WTC11 (cell line): Measurements from ENCODE around the gene TNPO3. TPM values are rescaled to one million over a fixed set of nuclear protein-coding genes. Genes with fewer than 3 reads are reported as not detected.
A peak's percentile ranks its signal among the peaks of the same experiment; 100 is the strongest.
"Not testable (repeated sequence)": the region's sequence is repeated elsewhere in the genome, so short reads cannot be mapped to it uniquely, and the experiment has no call there.

Experiments
- ATAC-seq: fragments of 200-7000 bp; cut with Tn5 transposase; 2 replicates; pipeline ENCODE4 v1.10.0; 2021; ENCODE audit warnings: mild to moderate bottlenecking, moderate library complexity
- CTCF ChIA-PET: fragments of 300-600 bp; sonication (Branson Sonifier 250); formaldehyde crosslinking; loops from one replicate; lab custom pipeline; 2021; ENCODE audit warnings: antibody characterized with exemption; lab: Charles Lee
- POLR2A ChIA-PET: fragments of 350-600 bp; sonication (Branson Sonifier 250); formaldehyde crosslinking; loops from one replicate; lab custom pipeline; 2021; ENCODE audit warnings: antibody characterized with exemption; lab: Charles Lee
- DNase-seq: peaks from one replicate; pipeline ENCODE4 v3.0.0; 2021; ENCODE audit warnings: low spot score
- H3K27ac Mint-ChIP-seq: 2 replicates; pipeline ENCODE4 v1.8.0; 2021; ENCODE audit warnings: mixed read lengths
- H3K27me3 Mint-ChIP-seq: 2 replicates; pipeline ENCODE4 v1.8.0; 2021; ENCODE audit warnings: low read depth, mild to moderate bottlenecking, moderate library complexity, mixed read lengths
- H3K36me3 Mint-ChIP-seq: 2 replicates; pipeline ENCODE4 v1.8.0; 2021; ENCODE audit warnings: mixed read lengths
- H3K4me1 Mint-ChIP-seq: 2 replicates; pipeline ENCODE4 v1.8.0; 2022; ENCODE audit warnings: mixed read lengths
- H3K4me3 Mint-ChIP-seq: 2 replicates; pipeline ENCODE4 v1.8.0; 2021; ENCODE audit warnings: mild to moderate bottlenecking, moderate library complexity, mixed read lengths
- H3K9me3 Mint-ChIP-seq: 2 replicates; pipeline ENCODE4 v1.8.0; 2021; ENCODE audit warnings: mixed read lengths
- CREB1 ChIP-seq: sonication (generic); formaldehyde crosslinking; IDR thresholded peaks from 2 replicates; pipeline ENCODE4 v1.8.0; 2023; ENCODE audit warnings: mild to moderate bottlenecking, missing genetic modification reagents
- E2F1 ChIP-seq: sonication (generic); formaldehyde crosslinking; IDR thresholded peaks from 2 replicates; pipeline ENCODE4 v1.8.0; 2022; ENCODE audit warnings: mild to moderate bottlenecking, missing genetic modification reagents
- FOXP4 ChIP-seq: sonication (generic); formaldehyde crosslinking; IDR thresholded peaks from 2 replicates; pipeline ENCODE4 v1.8.0; 2022; ENCODE audit warnings: mild to moderate bottlenecking, missing genetic modification reagents
- MXD4 ChIP-seq: fragments of 250-450 bp; sonication (Bioruptor Pico); IDR thresholded peaks from 2 replicates; pipeline ENCODE4 v1.8.0; 2021; ENCODE audit warnings: mild to moderate bottlenecking, moderate library complexity, borderline replicate concordance
- NFE2L1 ChIP-seq: sonication (generic); formaldehyde crosslinking; IDR thresholded peaks from 2 replicates; pipeline ENCODE4 v1.8.1; 2023; ENCODE audit warnings: missing genetic modification reagents
- NFYB ChIP-seq: sonication (generic); formaldehyde crosslinking; conservative IDR thresholded peaks from 2 replicates; pipeline ENCODE4 v1.8.0; 2022; ENCODE audit warnings: low read depth, missing genetic modification reagents
- RORB ChIP-seq: fragments of 250-450 bp; sonication (Bioruptor Pico); IDR thresholded peaks from 2 replicates; pipeline ENCODE4 v1.9.0; 2021; ENCODE audit warnings: mild to moderate bottlenecking
- SOX15 ChIP-seq: fragments of 250-450 bp; sonication (Bioruptor Pico); IDR thresholded peaks from 2 replicates; pipeline ENCODE4 v1.9.0; 2021; ENCODE audit warnings: mild to moderate bottlenecking
- TCF7 ChIP-seq: sonication (generic); formaldehyde crosslinking; IDR thresholded peaks from 2 replicates; pipeline ENCODE4 v1.8.0; 2022; ENCODE audit warnings: mild to moderate bottlenecking, low read depth, missing genetic modification reagents, moderate library complexity
- ZNF121 ChIP-seq: sonication (generic); formaldehyde crosslinking; IDR thresholded peaks from 2 replicates; pipeline ENCODE4 v1.8.0; 2023; ENCODE audit warnings: missing genetic modification reagents
- ZNF512 ChIP-seq: sonication (generic); formaldehyde crosslinking; IDR thresholded peaks from 2 replicates; pipeline ENCODE4 v1.8.1; 2022; ENCODE audit warnings: missing genetic modification reagents, borderline replicate concordance
- total RNA-seq: library from RNA; stranded (reverse); gene quantifications from 3 replicates; pipeline ENCODE4 v1.2.3, GENCODE V29; 2021
- TF ChIP-seq, protein P1 (sequence below): sonication (generic); formaldehyde crosslinking; IDR thresholded peaks from 2 replicates; pipeline ENCODE4 v1.8.0; 2023; ENCODE audit warnings: missing genetic modification reagents
- TF ChIP-seq, protein P2 (sequence below): sonication (generic); formaldehyde crosslinking; IDR thresholded peaks from 2 replicates; pipeline ENCODE4 v1.8.0; 2022; ENCODE audit warnings: mild to moderate bottlenecking, missing genetic modification reagents
- TF ChIP-seq, protein P3 (sequence below): sonication (generic); formaldehyde crosslinking; IDR thresholded peaks from 2 replicates; pipeline ENCODE4 v1.8.1; 2023; ENCODE audit warnings: mild to moderate bottlenecking, missing genetic modification reagents
- TF ChIP-seq, protein P4 (sequence below): fragments of 250-450 bp; sonication (Bioruptor Pico); IDR thresholded peaks from 2 replicates; pipeline ENCODE4 v1.9.0; 2021; ENCODE audit warnings: moderate library complexity, mild to moderate bottlenecking, inconsistent platforms, borderline replicate concordance

The TNPO3 gene
- total RNA-seq, 1 experiment from 2014 or later = 91.7 TPM

GRCh38 chr7:129005186-129005585 is 49.7 kb downstream of the TNPO3 start:
- Mint-ChIP-seq H3K27ac (no peak overlapping the region), H3K36me3 (peaks cover 45% of the 10 kb centered on the region), H3K4me3 (no peak overlapping the region), H3K4me1 (no peaks in the 10 kb centered on the region), H3K9me3 (no peaks in the 10 kb centered on the region), H3K27me3 (no peaks in the 10 kb centered on the region)
- DNase-seq (no peak), ATAC-seq (no peak)
- TF ChIP-seq ZNF121 (CRISPR knock-in tag) (peak; percentile 88), CREB1 (CRISPR knock-in tag) (no peak)
- TF ChIP-seq, protein P1, sequence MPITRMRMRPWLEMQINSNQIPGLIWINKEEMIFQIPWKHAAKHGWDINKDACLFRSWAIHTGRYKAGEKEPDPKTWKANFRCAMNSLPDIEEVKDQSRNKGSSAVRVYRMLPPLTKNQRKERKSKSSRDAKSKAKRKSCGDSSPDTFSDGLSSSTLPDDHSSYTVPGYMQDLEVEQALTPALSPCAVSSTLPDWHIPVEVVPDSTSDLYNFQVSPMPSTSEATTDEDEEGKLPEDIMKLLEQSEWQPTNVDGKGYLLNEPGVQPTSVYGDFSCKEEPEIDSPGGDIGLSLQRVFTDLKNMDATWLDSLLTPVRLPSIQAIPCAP = no peak
- ChIA-PET CTCF (no interaction called here), POLR2A (no interaction called here)

GRCh38 chr7:128997181-128997580 is 57.7 kb downstream of the TNPO3 start:
- H3K4me1 Mint-ChIP-seq = no peaks in the 10 kb centered on the region
- POLR2A ChIA-PET = interaction anchor here (0.7 kb wide), 1 partner anchor 58 kb away, joined by 3 read pairs; the partner anchor contains the start of gene TNPO3
- H3K9me3 Mint-ChIP-seq = no peaks in the 10 kb centered on the region
- DNase-seq (no peak), ATAC-seq (no peak)
- CTCF ChIA-PET = interaction anchor here (1.3 kb wide), 1 partner anchor 94 kb away, joined by 5 read pairs; no protein-coding TSS in a partner anchor
- H3K27me3 Mint-ChIP-seq = no peaks in the 10 kb centered on the region
- TF ChIP-seq NFE2L1 (CRISPR knock-in tag) = no peak
- TF ChIP-seq ZNF121 (CRISPR knock-in tag) = no peak
- TF ChIP-seq, protein P2, sequence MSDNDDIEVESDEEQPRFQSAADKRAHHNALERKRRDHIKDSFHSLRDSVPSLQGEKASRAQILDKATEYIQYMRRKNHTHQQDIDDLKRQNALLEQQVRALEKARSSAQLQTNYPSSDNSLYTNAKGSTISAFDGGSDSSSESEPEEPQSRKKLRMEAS (CRISPR knock-in tag) = no peak
- no peak for TF ChIP-seq ZNF512
- no peak for TF ChIP-seq TCF7 (CRISPR knock-in tag)
- no peak for TF ChIP-seq E2F1 (CRISPR knock-in tag)
- TF ChIP-seq, protein P3, sequence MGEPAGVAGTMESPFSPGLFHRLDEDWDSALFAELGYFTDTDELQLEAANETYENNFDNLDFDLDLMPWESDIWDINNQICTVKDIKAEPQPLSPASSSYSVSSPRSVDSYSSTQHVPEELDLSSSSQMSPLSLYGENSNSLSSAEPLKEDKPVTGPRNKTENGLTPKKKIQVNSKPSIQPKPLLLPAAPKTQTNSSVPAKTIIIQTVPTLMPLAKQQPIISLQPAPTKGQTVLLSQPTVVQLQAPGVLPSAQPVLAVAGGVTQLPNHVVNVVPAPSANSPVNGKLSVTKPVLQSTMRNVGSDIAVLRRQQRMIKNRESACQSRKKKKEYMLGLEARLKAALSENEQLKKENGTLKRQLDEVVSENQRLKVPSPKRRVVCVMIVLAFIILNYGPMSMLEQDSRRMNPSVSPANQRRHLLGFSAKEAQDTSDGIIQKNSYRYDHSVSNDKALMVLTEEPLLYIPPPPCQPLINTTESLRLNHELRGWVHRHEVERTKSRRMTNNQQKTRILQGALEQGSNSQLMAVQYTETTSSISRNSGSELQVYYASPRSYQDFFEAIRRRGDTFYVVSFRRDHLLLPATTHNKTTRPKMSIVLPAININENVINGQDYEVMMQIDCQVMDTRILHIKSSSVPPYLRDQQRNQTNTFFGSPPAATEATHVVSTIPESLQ (CRISPR knock-in tag) = no peak
- TF ChIP-seq NFYB (CRISPR knock-in tag) = no peak
- no peak for TF ChIP-seq FOXP4 (CRISPR knock-in tag)
- TF ChIP-seq RORB = no peak
- TF ChIP-seq, protein P4, sequence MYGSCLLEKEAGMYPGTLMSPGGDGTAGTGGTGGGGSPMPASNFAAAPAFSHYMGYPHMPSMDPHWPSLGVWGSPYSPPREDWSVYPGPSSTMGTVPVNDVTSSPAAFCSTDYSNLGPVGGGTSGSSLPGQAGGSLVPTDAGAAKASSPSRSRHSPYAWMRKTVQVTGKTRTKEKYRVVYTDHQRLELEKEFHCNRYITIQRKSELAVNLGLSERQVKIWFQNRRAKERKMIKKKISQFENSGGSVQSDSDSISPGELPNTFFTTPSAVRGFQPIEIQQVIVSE (CRISPR knock-in tag) = no peak
- no peak for TF ChIP-seq MXD4 (CRISPR knock-in tag)
- TF ChIP-seq SOX15 (CRISPR knock-in tag) = no peak
- H3K36me3 Mint-ChIP-seq = peaks cover 47% of the 10 kb centered on the region
- H3K4me3 Mint-ChIP-seq = no peak overlapping the region
- H3K27ac Mint-ChIP-seq = no peak overlapping the region

GRCh38 chr7:128994560-128994959 is 60.4 kb downstream of the TNPO3 start:
- H3K4me1 Mint-ChIP-seq, H3K4me3 Mint-ChIP-seq, H3K27ac Mint-ChIP-seq, POLR2A ChIA-PET, H3K27me3 Mint-ChIP-seq, DNase-seq, ATAC-seq, H3K9me3 Mint-ChIP-seq: not testable (repeated sequence)
- peaks cover 42% of the 10 kb centered on the region for H3K36me3 Mint-ChIP-seq
- CTCF ChIA-PET = interaction anchor here (1.5 to 1.9 kb wide), 2 partner anchors 47 to 97 kb away, joined by 5 to 8 read pairs; no protein-coding TSS in a partner anchor
